CD14-positive monocyte (primary cell): Measurements from ENCODE around the gene BTN3A1. TPM values are rescaled to one million over a fixed set of nuclear protein-coding genes. Genes with fewer than 3 reads are reported as not detected.
A peak's percentile ranks its signal among the peaks of the same experiment; 100 is the strongest.

ENCODE experiments used
- DNase-seq, 3 donors: peaks; one replicate each; pipeline ENCODE4 v3.0.0-alpha.2; 2011 to 2022
- H2AFZ ChIP-seq: 2 replicates; pipeline ENCODE4 v1.6.0; 2012; ENCODE audit warnings: mild to moderate bottlenecking, low read depth, low read length, inconsistent platforms; ENCODE audit not compliant: insufficient read depth, poor library complexity, severe bottlenecking
- H3K27ac ChIP-seq, 2 donors: 1 replicate in 1 of 2; 2 replicates in 1 of 2; pipeline ENCODE4 v1.5.1; 2012 to 2013; ENCODE audit warnings: low read length in 2 of 2, control low read depth in 1 of 2, inconsistent platforms in 1 of 2, low read depth in 1 of 2, mild to moderate bottlenecking in 1 of 2
- H3K27me3 ChIP-seq, 2 donors: one replicate each; pipeline versions ENCODE4 v1.6.0 to v1.6.1; 2011 to 2013; ENCODE audit warnings: low read length in 2 of 2; ENCODE audit not compliant: control insufficient read depth in 2 of 2, insufficient read depth in 2 of 2
- H3K36me3 ChIP-seq, 2 donors: replicated peaks in 1 of 2; 1 replicate in 1 of 2; 2 replicates in 1 of 2; pipeline versions ENCODE4 v1.5.1 to v1.6.1; 2012 to 2013; ENCODE audit warnings: low read length in 2 of 2, control low read depth in 1 of 2, inconsistent platforms in 1 of 2, mild to moderate bottlenecking in 1 of 2; ENCODE audit not compliant: insufficient read depth in 2 of 2, control insufficient read depth in 1 of 2
- H3K4me1 ChIP-seq, 2 donors: 1 replicate in 1 of 2; 2 replicates in 1 of 2; pipeline versions ENCODE4 v1.5.1 to v1.6.1; 2012 to 2013; ENCODE audit warnings: low read length in 2 of 2, control low read depth in 1 of 2, inconsistent platforms in 1 of 2, mild to moderate bottlenecking in 1 of 2, moderate library complexity in 1 of 2; ENCODE audit not compliant: insufficient read depth in 2 of 2, control insufficient read depth in 1 of 2
- H3K4me2 ChIP-seq: replicated peaks from 2 replicates; pipeline ENCODE3; 2012; ENCODE audit warnings: low read length, moderate library complexity, mild to moderate bottlenecking; ENCODE audit not compliant: poor library complexity, severe bottlenecking; ENCODE audit errors: extremely low read depth
- H3K4me3 ChIP-seq, 3 experiments: fragments of 200-600 bp in 1 of 3; sonication (generic) in 1 of 3; replicated peaks in 1 of 3; 1 replicate in 2 of 3; 2 replicates in 1 of 3; pipeline ENCODE4 v1.5.1; 2011 to 2013; ENCODE audit warnings: low read length in 3 of 3, mild to moderate bottlenecking in 3 of 3, control low read depth in 2 of 3, low read depth in 2 of 3, inconsistent platforms in 1 of 3, moderate library complexity in 1 of 3
- H3K79me2 ChIP-seq: 2 replicates; pipeline ENCODE4 v1.6.0; 2012; ENCODE audit warnings: mild to moderate bottlenecking, control low read depth, inconsistent platforms, low read length, moderate library complexity; ENCODE audit not compliant: insufficient read depth
- H3K9ac ChIP-seq: 2 replicates; pipeline ENCODE4 v1.6.0; 2017; ENCODE audit warnings: low read length, mild to moderate bottlenecking; ENCODE audit not compliant: insufficient read depth, poor library complexity, severe bottlenecking
- H3K9me3 ChIP-seq, 2 donors: replicated peaks in 1 of 2; 1 replicate in 1 of 2; 2 replicates in 1 of 2; pipeline versions ENCODE4 v1.5.1 to v1.6.1; 2012 to 2013; ENCODE audit warnings: low read length in 2 of 2, control low read depth in 1 of 2; ENCODE audit not compliant: control insufficient read depth in 1 of 2, insufficient read depth in 1 of 2
- H4K20me1 ChIP-seq: 2 replicates; pipeline ENCODE4 v1.6.0; 2012; ENCODE audit warnings: mild to moderate bottlenecking, low read length, control low read depth, moderate library complexity; ENCODE audit not compliant: insufficient read depth
- H3K27ac Mint-ChIP-seq, 7 donors: one replicate each; pipeline ENCODE4 v1.8.0; 2020; ENCODE audit warnings: mild to moderate bottlenecking in 7 of 7, mixed read lengths in 7 of 7, moderate library complexity in 6 of 7, inconsistent platforms in 2 of 7
- H3K27me3 Mint-ChIP-seq, 3 donors: one replicate each; pipeline ENCODE4 v1.8.0; 2021 to 2022; ENCODE audit warnings: low read depth in 3 of 3, mild to moderate bottlenecking in 3 of 3, mixed read lengths in 3 of 3, moderate library complexity in 3 of 3, inconsistent platforms in 1 of 3
- H3K36me3 Mint-ChIP-seq, 2 donors: one replicate each; pipeline ENCODE4 v1.8.0; 2020; ENCODE audit warnings: mixed read lengths in 2 of 2, inconsistent platforms in 1 of 2, mild to moderate bottlenecking in 1 of 2
- H3K4me1 Mint-ChIP-seq: one replicate; pipeline ENCODE4 v1.8.0; 2020; ENCODE audit warnings: mild to moderate bottlenecking, mixed read lengths
- H3K4me3 Mint-ChIP-seq, 2 donors: one replicate each; pipeline ENCODE4 v1.8.0; 2020; ENCODE audit warnings: mild to moderate bottlenecking in 2 of 2, mixed read lengths in 2 of 2, moderate library complexity in 1 of 2
- H3K9me3 Mint-ChIP-seq, 7 donors: one replicate each; pipeline ENCODE4 v1.8.0; 2020 to 2022; ENCODE audit warnings: mixed read lengths in 7 of 7, mild to moderate bottlenecking in 6 of 7, moderate library complexity in 6 of 7, inconsistent platforms in 2 of 7
- WGBS: methylation state at CpG from one replicate; pipeline ENCODE4 v1.1.5; 2013; ENCODE audit warnings: missing lambda C conversion rate; ENCODE audit not compliant: insufficient coverage; 5-methylcytosine and 5-hydroxymethylcytosine counted together
- intact Hi-C, 2 donors: fragments of 100-400 bp; cut with micrococcal nuclease; formaldehyde crosslinking; loops; one replicate each; pipeline versions ENCODE4 v1.15.0 to v1.15.1; 2023
- polyA plus RNA-seq, 3 donors: library from polyadenylated mRNA; depleted of rRNA in 1 of 3; unstranded in 2 of 3; stranded (reverse) in 1 of 3; fragments of 300-500 nt in 2 of 3; fragments of >200 nt in 1 of 3; fragmentation: Illumina TruSeq in 2 of 3; gene quantifications; 1 replicate in 2 of 3; 2 replicates in 1 of 3; pipeline ENCODE4 v1.2.3, GENCODE V29; 2012 to 2021
- TF ChIP-seq, protein P1 (sequence below): fragments of 200-600 bp; IDR thresholded peaks from one replicate; pipeline ENCODE4 v1.8.0; 2022; ENCODE audit warnings: antibody characterized with exemption, mild to moderate bottlenecking

Gene BTN3A1
- polyA plus RNA-seq, 3 donors, result 19.7 to 114 (median 25.1) TPM

DNA sequence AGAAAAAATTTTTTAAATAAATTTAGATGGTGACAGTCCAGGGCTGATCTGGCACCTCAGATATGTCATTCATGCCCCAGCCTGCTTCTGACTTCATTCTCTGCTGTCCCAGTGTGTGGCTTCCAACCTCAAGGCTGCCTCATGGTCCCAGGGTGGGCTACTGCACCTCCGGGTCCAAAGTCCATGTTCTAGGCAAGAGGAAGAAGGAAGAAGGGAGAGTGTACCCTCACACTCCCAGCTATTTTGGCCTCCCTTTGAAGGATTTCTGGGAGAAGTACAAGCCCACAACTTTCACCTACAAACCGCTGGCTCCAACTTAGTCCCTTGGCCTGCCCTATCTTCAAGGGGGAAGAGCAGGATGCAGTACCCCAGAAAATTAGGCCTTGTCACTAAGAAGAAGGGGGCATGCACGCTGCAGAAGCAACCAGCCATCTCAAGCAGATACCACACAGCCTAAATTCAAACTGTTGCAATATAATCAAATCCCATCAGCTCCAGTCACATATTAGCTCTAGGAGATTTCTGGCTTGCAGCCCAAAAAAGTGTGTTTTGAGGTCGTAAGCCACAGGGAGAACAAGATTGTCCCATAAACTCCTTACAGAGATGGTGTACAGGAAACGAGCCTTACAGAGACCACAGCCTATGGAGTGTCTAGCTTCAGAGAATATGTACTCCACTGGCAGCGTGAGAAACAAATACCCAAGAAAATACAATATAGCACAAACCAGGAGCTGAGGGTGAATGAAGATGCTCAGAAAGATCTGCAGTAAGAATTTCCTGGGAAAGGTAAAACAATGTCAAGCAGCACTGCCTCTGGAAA lies 38.0 kb upstream of the BTN3A1 start:
- no peak overlapping the region for H3K4me3 Mint-ChIP-seq
- Histone ChIP-seq H4K20me1 (no peaks in the 10 kb centered on the region), H3K9ac (peak overlapping the region; percentile 76), H3K79me2 (peaks cover 18% of the 10 kb centered on the region), H3K9me3 (no peaks in the 10 kb centered on the region), H3K4me3 (peak overlapping the region; percentile 86 to 100 (median 94)), H3K27ac (peak overlapping the region; percentile 17 to 93), H2AFZ (peak overlapping the region; percentile 90), H3K4me1 (peaks cover 33 to 44% of the 10 kb centered on the region in 2 donors), H3K27me3 (no peaks in the 10 kb centered on the region), H3K4me2 (peak overlapping the region; percentile 84), H3K36me3 (peaks cover 3 to 4% of the 10 kb centered on the region in 2 donors)
- intact Hi-C loops, result no loop called here
- peaks cover 0 to 4% (median 0%) of the 10 kb centered on the region in 3 donors for H3K27me3 Mint-ChIP-seq
- peaks cover 10 to 12% of the 10 kb centered on the region in 2 donors for H3K36me3 Mint-ChIP-seq
- H3K9me3 Mint-ChIP-seq, result no peaks in the 10 kb centered on the region
- WGBS, result 100% methylated on average over 1 of the region's 6 CpGs
- DNase-seq, result no peak
- H3K4me1 Mint-ChIP-seq, result peaks cover 29% of the 10 kb centered on the region
- H3K27ac Mint-ChIP-seq, result peak overlapping the region in 1 of 7 donors; percentile 89
- TF ChIP-seq, protein P1, sequence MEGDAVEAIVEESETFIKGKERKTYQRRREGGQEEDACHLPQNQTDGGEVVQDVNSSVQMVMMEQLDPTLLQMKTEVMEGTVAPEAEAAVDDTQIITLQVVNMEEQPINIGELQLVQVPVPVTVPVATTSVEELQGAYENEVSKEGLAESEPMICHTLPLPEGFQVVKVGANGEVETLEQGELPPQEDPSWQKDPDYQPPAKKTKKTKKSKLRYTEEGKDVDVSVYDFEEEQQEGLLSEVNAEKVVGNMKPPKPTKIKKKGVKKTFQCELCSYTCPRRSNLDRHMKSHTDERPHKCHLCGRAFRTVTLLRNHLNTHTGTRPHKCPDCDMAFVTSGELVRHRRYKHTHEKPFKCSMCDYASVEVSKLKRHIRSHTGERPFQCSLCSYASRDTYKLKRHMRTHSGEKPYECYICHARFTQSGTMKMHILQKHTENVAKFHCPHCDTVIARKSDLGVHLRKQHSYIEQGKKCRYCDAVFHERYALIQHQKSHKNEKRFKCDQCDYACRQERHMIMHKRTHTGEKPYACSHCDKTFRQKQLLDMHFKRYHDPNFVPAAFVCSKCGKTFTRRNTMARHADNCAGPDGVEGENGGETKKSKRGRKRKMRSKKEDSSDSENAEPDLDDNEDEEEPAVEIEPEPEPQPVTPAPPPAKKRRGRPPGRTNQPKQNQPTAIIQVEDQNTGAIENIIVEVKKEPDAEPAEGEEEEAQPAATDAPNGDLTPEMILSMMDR, result no peak

DNA sequence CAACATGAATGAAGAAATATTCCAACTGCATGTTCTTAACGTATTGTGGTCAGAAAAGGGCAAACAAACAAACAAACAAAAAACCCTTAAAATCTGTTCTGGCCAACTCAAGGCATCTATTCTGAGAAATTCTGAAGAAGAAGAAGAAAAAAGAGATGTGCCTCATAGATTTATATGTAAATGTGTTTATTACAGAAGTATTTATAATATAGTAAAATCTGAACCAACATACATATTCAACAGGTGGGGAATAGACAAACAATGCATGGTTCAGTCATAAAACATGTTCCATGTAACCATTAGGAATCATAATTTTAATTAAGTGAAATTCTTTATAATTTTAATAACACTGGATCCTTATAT lies 36.5 kb upstream of the BTN3A1 start:
- DNase-seq, result no peak
- H3K4me2 ChIP-seq, result peak overlapping the region; percentile 84
- Mint-ChIP-seq H3K4me3 (no peak overlapping the region), H3K4me1 (peaks cover 40% of the 10 kb centered on the region), H3K9me3 (peaks cover 0 to 2% (median 0%) of the 10 kb centered on the region in 7 donors), H3K27ac (no peak overlapping the region), H3K27me3 (peaks cover 0 to 3% (median 0%) of the 10 kb centered on the region in 3 donors), H3K36me3 (peaks cover 23 to 28% of the 10 kb centered on the region in 2 donors)
- H4K20me1 ChIP-seq, result peaks cover 4% of the 10 kb centered on the region
- H3K4me3 ChIP-seq, result peak overlapping the region; percentile 86 to 100 (median 94)
- no CpG with 5 or more reads among the region's 1 CpG for WGBS
- TF ChIP-seq, protein P1, result no peak
- H3K36me3 ChIP-seq, result peaks cover 17 to 19% of the 10 kb centered on the region in 2 donors
- H3K27me3 ChIP-seq, result no peaks in the 10 kb centered on the region
- H3K4me1 ChIP-seq, result peaks cover 46 to 54% of the 10 kb centered on the region in 2 donors
- peak overlapping the region; percentile 76 for H3K9ac ChIP-seq
- H3K9me3 ChIP-seq, result no peaks in the 10 kb centered on the region
- H3K79me2 ChIP-seq, result peaks cover 26% of the 10 kb centered on the region
- H3K27ac ChIP-seq, result peak overlapping the region; percentile 93 to 95
- intact Hi-C loops, result loop anchor here in 1 of 2 donors (5.0 kb wide), 1 partner anchor 37 kb away; the partner anchor contains the start of gene BTN3A1
- H2AFZ ChIP-seq, result peak overlapping the region; percentile 90
